Stimulated activated naive CD8-positive, alpha-beta T cell treated with anti-CD3 and anti-CD28 coated beads, Interleukin-15, amount 100 ng/mL, for 72 hours (primary cell): ENCODE measurements around the gene NPTX1.
"Not testable (repeated sequence)": the region's sequence is repeated elsewhere in the genome, so short reads cannot be mapped to it uniquely, and the experiment has no call there.

Experiments used
- ATAC-seq: fragments of 150-1000 bp; cut with Tn5 transposase; 2 replicates; pipeline ENCODE4 v1.10.0; 2021; ENCODE audit warnings: mild to moderate bottlenecking, moderate library complexity
- DNase-seq, 2 donors: peaks; one replicate each; pipeline ENCODE4 v3.0.0; 2021 to 2022
- H3K27ac Mint-ChIP-seq, 2 donors: one replicate each; pipeline ENCODE4 v1.8.0; 2022; ENCODE audit warnings: mild to moderate bottlenecking in 2 of 2, mixed read lengths in 2 of 2, moderate library complexity in 2 of 2
- H3K27me3 Mint-ChIP-seq: one replicate; pipeline ENCODE4 v1.8.0; 2022; ENCODE audit warnings: mixed read lengths
- H3K4me1 Mint-ChIP-seq: one replicate; pipeline ENCODE4 v1.8.0; 2022; ENCODE audit warnings: mild to moderate bottlenecking, mixed read lengths
- H3K4me3 Mint-ChIP-seq, 2 donors: one replicate each; pipeline ENCODE4 v1.8.0; 2022; ENCODE audit warnings: mild to moderate bottlenecking in 2 of 2, mixed read lengths in 2 of 2, moderate library complexity in 1 of 2
- H3K9me3 Mint-ChIP-seq, 2 donors: one replicate each; pipeline ENCODE4 v1.8.0; 2022; ENCODE audit warnings: mixed read lengths in 2 of 2

NPTX1 gene

DNA sequence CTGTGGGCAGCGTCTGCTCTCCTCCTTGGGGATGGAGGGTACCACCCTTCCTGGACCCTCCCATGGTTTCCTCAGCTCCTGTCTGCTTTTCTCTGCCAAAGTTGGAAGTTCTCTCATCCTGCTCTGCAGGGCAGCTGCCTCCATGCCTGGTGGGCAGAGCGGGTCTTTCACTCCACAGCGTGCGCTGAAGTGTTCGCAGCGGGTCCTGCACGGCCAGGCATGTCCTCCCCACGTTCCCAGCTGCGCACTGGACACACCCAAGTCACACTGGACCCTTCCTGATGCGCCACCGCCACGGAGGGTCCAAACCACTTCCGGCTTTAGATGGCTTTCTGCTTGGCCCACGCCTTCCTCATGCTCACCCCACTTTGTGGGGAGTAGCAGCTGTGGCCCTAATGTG is 33.7 kb upstream of the NPTX1 start:
- Mint-ChIP-seq H3K27me3 (peaks cover 10% of the 10 kb centered on the region), H3K4me1 (peaks cover 5% of the 10 kb centered on the region), H3K9me3 (no peaks in the 10 kb centered on the region), H3K27ac (no peak overlapping the region), H3K4me3 (no peak overlapping the region)
- ATAC-seq (no peak), DNase-seq (no peak)

GRCh38 chr17:80509311-80509710 is 32.9 kb upstream of the NPTX1 start:
- peaks cover 5% of the 10 kb centered on the region for H3K4me1 Mint-ChIP-seq
- no peak overlapping the region for H3K4me3 Mint-ChIP-seq
- DNase-seq (no peak), ATAC-seq (no peak)
- H3K9me3 Mint-ChIP-seq, result no peaks in the 10 kb centered on the region
- peaks cover 19% of the 10 kb centered on the region for H3K27me3 Mint-ChIP-seq
- peak overlapping the region in 1 of 2 donors; percentile 51 for H3K27ac Mint-ChIP-seq

DNA sequence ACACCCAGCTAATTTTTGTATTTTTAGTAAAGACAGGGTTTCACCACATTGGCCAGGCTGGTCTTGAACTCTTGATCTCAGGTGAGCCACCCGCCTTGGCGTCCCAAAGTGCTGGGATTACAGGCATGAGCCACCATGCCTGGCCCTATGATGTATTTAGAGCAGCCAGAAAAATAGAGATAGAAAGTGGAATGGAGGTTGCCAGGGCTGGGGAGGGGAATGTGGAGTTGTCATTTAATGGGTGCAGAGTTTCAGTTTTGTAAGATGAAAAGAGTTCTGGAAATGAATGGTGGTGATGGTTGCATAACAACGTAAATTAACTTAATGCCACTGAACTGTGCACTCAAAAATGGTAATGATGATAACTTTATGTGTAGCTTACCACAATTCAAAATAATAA is 31.6 kb upstream of the NPTX1 start:
- DNase-seq, result no peak
- no peak for ATAC-seq
- Mint-ChIP-seq H3K9me3 (no peaks in the 10 kb centered on the region), H3K27me3 (peaks cover 19% of the 10 kb centered on the region), H3K4me3 (no peak overlapping the region), H3K27ac (no peak overlapping the region), H3K4me1 (peaks cover 5% of the 10 kb centered on the region)

- not testable (repeated sequence) for H3K4me1 Mint-ChIP-seq, H3K27ac Mint-ChIP-seq, H3K4me3 Mint-ChIP-seq, ATAC-seq, H3K9me3 Mint-ChIP-seq, DNase-seq
- H3K27me3 Mint-ChIP-seq, result peaks cover 19% of the 10 kb centered on the region
Measured at GRCh38 chr17:80507177-80507576, 30.8 kb upstream of the NPTX1 start.

GRCh38 chr17:80504686-80505413 is 28.4 kb upstream of the NPTX1 start:
- DNase-seq (no peak), ATAC-seq (no peak)
- H3K9me3 Mint-ChIP-seq, result no peaks in the 10 kb centered on the region
- peaks cover 5% of the 10 kb centered on the region for H3K4me1 Mint-ChIP-seq
- H3K4me3 Mint-ChIP-seq, result no peak overlapping the region
- no peak overlapping the region for H3K27ac Mint-ChIP-seq
- H3K27me3 Mint-ChIP-seq, result peaks cover 19% of the 10 kb centered on the region

DNA sequence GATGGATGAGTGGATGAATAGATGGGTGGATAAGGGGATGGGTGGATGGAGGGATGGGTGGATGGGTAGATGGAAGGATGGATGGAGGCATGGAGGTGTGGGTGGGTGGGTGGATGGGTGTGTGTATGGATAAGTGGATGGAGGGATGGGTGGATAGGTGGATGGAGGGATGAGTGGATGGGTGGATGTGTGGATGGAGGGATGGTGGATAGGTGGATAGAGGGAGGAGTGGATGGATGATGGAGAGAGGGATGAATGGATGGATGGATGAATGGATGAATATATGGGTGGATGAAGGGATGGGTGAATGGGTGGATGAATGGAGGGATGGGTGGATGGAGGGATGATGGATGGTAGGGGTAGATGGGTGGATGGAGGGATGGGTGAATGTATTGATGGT is 27.5 kb upstream of the NPTX1 start:
- ATAC-seq, result no peak

DNA sequence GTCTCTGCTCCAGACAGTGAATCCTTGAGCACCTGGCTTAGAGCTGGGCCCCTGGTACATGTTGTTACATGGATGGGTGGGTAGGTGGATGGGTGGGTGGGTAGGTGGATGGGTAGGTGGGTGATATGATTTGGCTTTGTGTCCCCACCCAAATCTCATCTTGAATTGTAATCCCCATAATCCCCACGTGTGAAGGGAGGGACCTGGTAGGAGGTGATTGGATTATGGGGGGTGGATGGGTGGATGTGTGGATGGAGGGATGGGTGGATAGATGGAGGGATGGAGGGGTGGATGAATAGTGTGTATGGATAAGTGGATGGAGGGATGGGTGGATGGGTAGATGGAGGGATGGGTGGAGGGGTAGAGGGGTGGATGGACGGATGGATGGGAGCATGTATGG is 26.6 kb upstream of the NPTX1 start:
- peaks cover 5% of the 10 kb centered on the region for H3K4me1 Mint-ChIP-seq
- no peak for ATAC-seq
- no peak for DNase-seq
- H3K4me3 Mint-ChIP-seq, result no peak overlapping the region
- peaks cover 35% of the 10 kb centered on the region for H3K27me3 Mint-ChIP-seq
- H3K27ac Mint-ChIP-seq, result no peak overlapping the region
- no peaks in the 10 kb centered on the region for H3K9me3 Mint-ChIP-seq

More for the DNA sequence above, 27.5 kb upstream of the NPTX1 start:
- DNase-seq, result no peak
- peaks cover 28% of the 10 kb centered on the region for H3K27me3 Mint-ChIP-seq
- H3K4me3 Mint-ChIP-seq, result no peak overlapping the region
- no peaks in the 10 kb centered on the region for H3K9me3 Mint-ChIP-seq
- peaks cover 5% of the 10 kb centered on the region for H3K4me1 Mint-ChIP-seq
- H3K27ac Mint-ChIP-seq, result no peak overlapping the region

DNA sequence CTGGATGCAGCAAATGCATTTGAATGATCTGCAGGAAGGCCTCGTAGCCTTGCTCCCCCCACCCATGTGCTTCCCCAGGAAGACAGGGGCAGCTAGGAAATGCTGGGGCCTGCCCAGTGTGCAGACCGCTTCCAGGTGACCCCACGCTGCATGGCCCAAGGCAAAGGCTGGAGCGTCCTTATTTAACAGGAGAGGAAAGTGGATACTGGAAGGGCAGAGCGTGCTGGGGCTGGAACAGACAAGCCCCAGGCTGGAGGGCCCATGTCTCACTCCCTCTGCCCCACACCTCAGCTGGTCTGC is 26.1 kb upstream of the NPTX1 start:
- Mint-ChIP-seq H3K4me3 (no peak overlapping the region), H3K9me3 (no peaks in the 10 kb centered on the region), H3K4me1 (peaks cover 6% of the 10 kb centered on the region), H3K27me3 (peaks cover 40% of the 10 kb centered on the region), H3K27ac (no peak overlapping the region)
- DNase-seq (no peak), ATAC-seq (no peak)

DNA sequence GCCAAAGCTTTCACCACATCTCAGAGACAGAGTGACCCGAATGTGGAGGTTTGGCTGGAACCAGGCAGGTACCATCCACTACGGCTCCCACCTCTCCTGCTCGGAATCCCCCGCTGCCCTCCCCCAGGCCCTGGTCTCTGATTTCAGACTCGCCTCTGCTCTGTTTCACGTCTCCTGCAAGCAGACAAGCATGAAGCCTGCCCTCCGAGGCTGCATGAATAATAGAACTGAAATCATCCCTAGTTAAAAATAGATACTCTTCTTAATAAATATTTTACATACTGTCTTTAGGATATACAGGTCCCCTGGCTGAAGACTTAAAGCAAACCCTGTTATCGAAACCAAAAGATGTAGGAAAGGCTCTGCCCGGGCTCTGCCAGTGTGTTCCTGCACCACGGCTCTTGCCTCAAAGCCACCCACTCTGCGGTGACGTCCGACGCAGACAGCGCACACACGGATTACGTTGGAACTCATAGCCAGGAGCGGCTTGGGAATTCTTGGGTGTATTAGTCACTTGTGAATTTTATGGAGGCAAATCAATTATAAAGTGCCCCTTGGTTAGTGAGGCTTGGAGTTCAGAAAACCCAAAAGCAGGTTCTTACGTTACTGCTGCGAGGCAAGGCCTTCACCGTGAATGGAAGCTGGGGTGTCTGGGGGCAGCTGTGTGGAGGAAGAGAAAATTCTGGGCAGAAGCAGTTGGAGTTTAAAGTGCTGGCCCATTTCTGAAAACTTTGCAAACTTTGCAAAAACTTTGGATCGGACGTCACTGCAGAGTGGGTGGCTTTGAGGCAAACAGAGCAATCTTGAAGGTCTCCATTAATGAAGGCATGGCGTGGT is 25.6 kb upstream of the NPTX1 start:
- DNase-seq, result no peak
- H3K27me3 Mint-ChIP-seq, result peaks cover 42% of the 10 kb centered on the region
- H3K27ac Mint-ChIP-seq, result no peak overlapping the region
- no peaks in the 10 kb centered on the region for H3K9me3 Mint-ChIP-seq
- peaks cover 12% of the 10 kb centered on the region for H3K4me1 Mint-ChIP-seq
- no peak overlapping the region for H3K4me3 Mint-ChIP-seq
- ATAC-seq, result no peak

- Mint-ChIP-seq H3K4me1 (peaks cover 13% of the 10 kb centered on the region), H3K9me3 (no peaks in the 10 kb centered on the region), H3K27me3 (peaks cover 38% of the 10 kb centered on the region), H3K4me3 (no peak overlapping the region), H3K27ac (no peak overlapping the region)
- DNase-seq (no peak), ATAC-seq (no peak)
Measured at GRCh38 chr17:80499961-80500665, 23.7 kb upstream of the NPTX1 start.

- Mint-ChIP-seq H3K4me1 (peaks cover 13% of the 10 kb centered on the region), H3K9me3 (no peaks in the 10 kb centered on the region), H3K27me3 (peaks cover 33% of the 10 kb centered on the region), H3K27ac (no peak overlapping the region), H3K4me3 (no peak overlapping the region)
- ATAC-seq, result no peak
- DNase-seq, result no peak
Measured at GRCh38 chr17:80499560-80499959, 23.2 kb upstream of the NPTX1 start.

- Mint-ChIP-seq H3K27me3 (peaks cover 27% of the 10 kb centered on the region), H3K27ac (no peak overlapping the region), H3K4me3 (no peak overlapping the region), H3K4me1 (peaks cover 13% of the 10 kb centered on the region), H3K9me3 (no peaks in the 10 kb centered on the region)
- ATAC-seq (no peak), DNase-seq (no peak)
Measured at GRCh38 chr17:80498920-80499410, 22.6 kb upstream of the NPTX1 start.

DNA sequence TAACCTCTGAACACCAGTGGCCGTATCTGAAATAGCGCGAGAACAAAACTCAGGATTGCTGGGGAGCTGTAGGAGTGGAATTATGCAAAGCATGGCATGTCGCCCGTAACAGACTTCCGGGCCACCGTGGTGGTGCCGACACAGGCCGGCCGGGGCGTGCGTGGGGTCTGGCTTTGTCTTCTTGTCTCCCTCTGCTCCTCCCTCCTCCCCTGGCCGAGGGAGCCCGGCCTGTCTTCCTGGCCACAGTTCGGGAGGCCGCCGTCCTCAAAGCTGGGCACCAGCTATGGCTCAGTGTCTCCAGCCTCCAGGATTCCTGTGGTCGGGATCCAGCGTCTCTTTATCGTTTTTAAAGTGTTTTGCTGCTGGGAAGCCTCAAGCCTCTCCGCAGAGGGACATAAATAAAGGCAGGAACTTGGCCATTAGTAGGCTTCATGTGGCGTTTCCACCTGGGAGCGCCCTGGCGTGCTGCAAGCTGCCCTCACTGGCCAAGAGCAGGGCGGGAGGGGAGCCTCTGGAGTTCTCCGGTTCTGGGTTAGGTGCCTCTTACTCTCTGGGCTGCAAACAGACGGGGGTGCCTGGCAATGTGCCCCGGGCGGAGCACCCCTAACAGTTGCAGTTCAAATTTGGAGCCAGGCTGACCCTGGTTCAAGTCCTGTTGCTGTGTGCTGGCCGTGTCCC is 22.0 kb upstream of the NPTX1 start:
- no peak for DNase-seq
- no peaks in the 10 kb centered on the region for H3K9me3 Mint-ChIP-seq
- H3K27ac Mint-ChIP-seq, result no peak overlapping the region
- H3K4me1 Mint-ChIP-seq, result peaks cover 13% of the 10 kb centered on the region
- no peak overlapping the region for H3K4me3 Mint-ChIP-seq
- no peak for ATAC-seq
- peaks cover 23% of the 10 kb centered on the region for H3K27me3 Mint-ChIP-seq

- ATAC-seq, result peak; percentile 41
Measured at GRCh38 chr17:80497726-80498241, 21.4 kb upstream of the NPTX1 start.

DNA sequence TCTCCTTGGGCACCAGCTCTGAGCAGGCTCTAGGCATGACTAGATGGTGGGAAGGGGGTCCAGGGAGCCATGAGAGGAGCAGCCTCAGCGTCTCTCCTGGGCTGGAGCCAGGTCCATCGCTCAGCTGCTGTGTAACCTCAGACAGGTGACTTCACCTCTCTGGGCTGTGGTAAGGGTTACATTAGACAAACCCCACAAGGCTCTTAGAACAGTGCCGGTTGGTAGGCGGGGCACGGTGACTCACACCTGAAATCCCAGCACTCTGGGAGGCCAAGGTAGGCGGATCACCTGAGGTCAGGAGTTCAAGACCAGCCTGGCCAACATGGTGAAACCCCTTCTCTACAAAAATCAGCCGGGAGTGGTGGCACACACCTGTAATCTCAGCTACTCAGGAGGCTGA is 18.1 kb upstream of the NPTX1 start:
- Mint-ChIP-seq H3K27me3 (peaks cover 55% of the 10 kb centered on the region), H3K4me1 (peaks cover 13% of the 10 kb centered on the region), H3K9me3 (no peaks in the 10 kb centered on the region), H3K4me3 (no peak overlapping the region), H3K27ac (no peak overlapping the region)
- ATAC-seq (peak; percentile 39), DNase-seq (no peak)

More at GRCh38 chr17:80497726-80498241, 21.4 kb upstream of the NPTX1 start:
- peaks cover 13% of the 10 kb centered on the region for H3K4me1 Mint-ChIP-seq
- no peak for DNase-seq
- no peak overlapping the region for H3K27ac Mint-ChIP-seq
- H3K27me3 Mint-ChIP-seq, result peaks cover 28% of the 10 kb centered on the region
- H3K4me3 Mint-ChIP-seq, result no peak overlapping the region
- no peaks in the 10 kb centered on the region for H3K9me3 Mint-ChIP-seq
